Vagina (tissue), 2 donors: ENCODE data around the gene SERINC5.

Source experiments
- POLR2A ChIP-seq, 2 donors: fragments of 450-650 bp; IDR thresholded peaks; one replicate each; pipeline ENCODE4 v1.6.1; 2017; ENCODE audit warnings: antibody characterized with exemption in 2 of 2, mild to moderate bottlenecking in 2 of 2, moderate library complexity in 2 of 2
- POLR2AphosphoS5 ChIP-seq, 2 donors: sonication (generic); formaldehyde crosslinking; IDR thresholded peaks; one replicate each; pipeline ENCODE4 v1.9.0; 2017; ENCODE audit warnings: antibody characterized with exemption in 2 of 2, mild to moderate bottlenecking in 2 of 2, low read depth in 1 of 2; ENCODE audit not compliant: insufficient read depth in 1 of 2
- TF ChIP-seq, protein P1 (sequence below), 3 experiments: fragments of 450-650 bp in 2 of 3; fragments of 200-600 bp in 1 of 3; sonication (generic) in 1 of 3; IDR thresholded peaks; one replicate each; pipeline ENCODE4 v1.5.1; 2017 to 2019; ENCODE audit warnings: antibody characterized with exemption in 3 of 3, mild to moderate bottlenecking in 2 of 3, moderate library complexity in 2 of 3

DNA sequence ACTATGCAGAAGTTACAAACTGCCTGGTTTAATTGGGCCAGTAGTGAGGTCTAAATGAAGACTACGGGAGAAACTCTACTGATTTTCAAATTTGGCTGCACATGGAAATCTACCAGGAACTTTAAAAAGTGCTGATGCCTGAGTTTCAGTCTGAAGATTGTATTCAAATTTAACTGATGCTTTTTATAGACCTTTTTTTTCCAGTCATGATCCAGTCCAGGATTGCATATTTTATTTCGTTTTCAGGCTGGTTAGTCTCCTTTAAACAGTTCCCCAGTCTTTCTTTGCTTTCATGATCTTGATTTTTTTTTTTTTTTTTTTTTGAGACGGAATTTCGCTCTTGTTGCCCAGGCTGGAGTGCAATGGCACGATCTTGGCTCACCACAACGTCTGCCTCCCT lies 40.3 kb upstream of the SERINC5 start:
- TF ChIP-seq, protein P1, sequence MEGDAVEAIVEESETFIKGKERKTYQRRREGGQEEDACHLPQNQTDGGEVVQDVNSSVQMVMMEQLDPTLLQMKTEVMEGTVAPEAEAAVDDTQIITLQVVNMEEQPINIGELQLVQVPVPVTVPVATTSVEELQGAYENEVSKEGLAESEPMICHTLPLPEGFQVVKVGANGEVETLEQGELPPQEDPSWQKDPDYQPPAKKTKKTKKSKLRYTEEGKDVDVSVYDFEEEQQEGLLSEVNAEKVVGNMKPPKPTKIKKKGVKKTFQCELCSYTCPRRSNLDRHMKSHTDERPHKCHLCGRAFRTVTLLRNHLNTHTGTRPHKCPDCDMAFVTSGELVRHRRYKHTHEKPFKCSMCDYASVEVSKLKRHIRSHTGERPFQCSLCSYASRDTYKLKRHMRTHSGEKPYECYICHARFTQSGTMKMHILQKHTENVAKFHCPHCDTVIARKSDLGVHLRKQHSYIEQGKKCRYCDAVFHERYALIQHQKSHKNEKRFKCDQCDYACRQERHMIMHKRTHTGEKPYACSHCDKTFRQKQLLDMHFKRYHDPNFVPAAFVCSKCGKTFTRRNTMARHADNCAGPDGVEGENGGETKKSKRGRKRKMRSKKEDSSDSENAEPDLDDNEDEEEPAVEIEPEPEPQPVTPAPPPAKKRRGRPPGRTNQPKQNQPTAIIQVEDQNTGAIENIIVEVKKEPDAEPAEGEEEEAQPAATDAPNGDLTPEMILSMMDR (IDR thresholded peaks at IDR 0.05), result no peak
- TF ChIP-seq POLR2A (IDR thresholded peaks at IDR 0.05) (no peak), POLR2AphosphoS5 (IDR thresholded peaks at IDR 0.05; ENCODE audit: insufficient read depth in 1 of 2, low read depth in 1 of 2) (no peak)
